Astrocyte of the cerebellum (primary cell): ENCODE measurements around the gene TGM4.

Experiments
- DNase-seq: peaks from one replicate; pipeline ENCODE4 v3.0.0-alpha.2; 2011; ENCODE audit warnings: low read depth
- H3K4me3 ChIP-seq: 2 replicates; pipeline ENCODE4 v1.5.1; 2011; ENCODE audit warnings: mild to moderate bottlenecking, low read depth, low read length, moderate library complexity
- in situ Hi-C: cut with HindIII; loops from 2 replicates; pipeline ENCODE4 v1.10.0; 2017; ENCODE audit warnings: low sequenced_read_pairs
- TF ChIP-seq, protein P1 (sequence below): IDR thresholded peaks from 2 replicates; pipeline ENCODE4 v1.5.1; 2012; ENCODE audit warnings: low read length, low read depth, moderate library complexity, mild to moderate bottlenecking; ENCODE audit errors: missing control alignments

Gene TGM4

GRCh38 chr3:44952689-44953088, 78.3 kb downstream of the TGM4 start:
- in situ Hi-C loops, result no loop called here
- TF ChIP-seq, protein P1, sequence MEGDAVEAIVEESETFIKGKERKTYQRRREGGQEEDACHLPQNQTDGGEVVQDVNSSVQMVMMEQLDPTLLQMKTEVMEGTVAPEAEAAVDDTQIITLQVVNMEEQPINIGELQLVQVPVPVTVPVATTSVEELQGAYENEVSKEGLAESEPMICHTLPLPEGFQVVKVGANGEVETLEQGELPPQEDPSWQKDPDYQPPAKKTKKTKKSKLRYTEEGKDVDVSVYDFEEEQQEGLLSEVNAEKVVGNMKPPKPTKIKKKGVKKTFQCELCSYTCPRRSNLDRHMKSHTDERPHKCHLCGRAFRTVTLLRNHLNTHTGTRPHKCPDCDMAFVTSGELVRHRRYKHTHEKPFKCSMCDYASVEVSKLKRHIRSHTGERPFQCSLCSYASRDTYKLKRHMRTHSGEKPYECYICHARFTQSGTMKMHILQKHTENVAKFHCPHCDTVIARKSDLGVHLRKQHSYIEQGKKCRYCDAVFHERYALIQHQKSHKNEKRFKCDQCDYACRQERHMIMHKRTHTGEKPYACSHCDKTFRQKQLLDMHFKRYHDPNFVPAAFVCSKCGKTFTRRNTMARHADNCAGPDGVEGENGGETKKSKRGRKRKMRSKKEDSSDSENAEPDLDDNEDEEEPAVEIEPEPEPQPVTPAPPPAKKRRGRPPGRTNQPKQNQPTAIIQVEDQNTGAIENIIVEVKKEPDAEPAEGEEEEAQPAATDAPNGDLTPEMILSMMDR, result no peak
- no peak overlapping the region for H3K4me3 ChIP-seq
- DNase-seq, result no peak

DNA sequence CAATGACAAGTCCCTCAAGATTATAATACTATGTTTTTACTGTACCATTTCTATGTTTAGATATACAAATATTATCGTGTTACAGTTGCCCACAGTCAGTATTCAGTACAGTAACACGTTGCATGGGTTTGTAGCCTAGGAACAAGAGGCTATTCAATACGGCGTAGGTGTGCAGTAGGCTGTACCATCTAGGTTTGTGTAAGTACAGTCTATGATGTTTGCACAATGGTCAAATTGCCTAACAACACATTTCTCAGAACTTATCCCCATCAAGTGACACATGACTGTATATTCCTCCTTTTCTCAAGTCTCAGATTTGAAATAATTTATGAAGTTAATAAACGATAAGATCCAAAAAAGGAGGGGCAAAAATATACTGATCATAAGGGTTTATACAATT, 79.9 kb downstream of the TGM4 start:
- TF ChIP-seq, protein P1, result no peak
- DNase-seq, result no peak
- in situ Hi-C loops, result no loop called here
- no peak overlapping the region for H3K4me3 ChIP-seq

GRCh38 chr3:44954962-44955361, 80.6 kb downstream of the TGM4 start:
- TF ChIP-seq, protein P1, result no peak
- in situ Hi-C loops, result no loop called here
- H3K4me3 ChIP-seq, result no peak overlapping the region
- no peak for DNase-seq

GRCh38 chr3:44955917-44956316, 81.5 kb downstream of the TGM4 start:
- in situ Hi-C loops, result no loop called here
- TF ChIP-seq, protein P1, result no peak
- no peak for DNase-seq
- no peak overlapping the region for H3K4me3 ChIP-seq

- TF ChIP-seq, protein P1, result no peak
- DNase-seq, result no peak
- in situ Hi-C loops, result no loop called here
- H3K4me3 ChIP-seq, result no peak overlapping the region
Observed at GRCh38 chr3:44957986-44958385, 83.6 kb downstream of the TGM4 start.

DNA sequence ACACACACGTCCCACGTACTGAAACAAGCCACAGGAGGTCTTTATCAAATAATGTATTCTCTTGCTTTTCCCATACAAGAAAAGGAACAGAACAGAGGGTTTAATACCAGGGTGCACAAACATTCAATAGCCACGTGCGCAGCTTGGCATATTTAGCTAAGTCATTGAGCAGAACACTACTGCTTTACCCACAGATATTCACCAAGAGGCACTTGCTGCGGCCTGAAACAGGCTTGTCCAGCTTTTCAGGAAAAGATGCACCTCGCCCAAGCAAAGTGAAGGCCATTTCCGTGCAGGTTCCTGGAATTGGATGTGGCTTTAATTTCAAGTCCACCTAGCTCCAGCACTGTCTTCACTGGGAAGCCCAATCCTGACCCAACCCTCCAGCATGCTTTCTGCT, 84.0 kb downstream of the TGM4 start:
- in situ Hi-C loops, result no loop called here
- TF ChIP-seq, protein P1, result no peak
- no peak for DNase-seq
- H3K4me3 ChIP-seq, result no peak overlapping the region
